KMS-11 (cell line): ENCODE data around the gene CCDC107.
"Not testable (repeated sequence)": the region's sequence is repeated elsewhere in the genome, so short reads cannot be mapped to it uniquely, and the experiment has no call there.

Experiments
- H2AFZ ChIP-seq: fragments of 200-600 bp; sonication (generic); 2 replicates; pipeline ENCODE4 v1.6.1; 2016; ENCODE audit warnings: antibody characterized with exemption, mixed run types, low read depth
- H3K27ac ChIP-seq: fragments of 200-600 bp; sonication (generic); 2 replicates; pipeline ENCODE4 v1.6.1; 2016; ENCODE audit warnings: mild to moderate bottlenecking, mixed run types
- H3K27me3 ChIP-seq: fragments of 200-600 bp; sonication (generic); 2 replicates; pipeline ENCODE4 v1.6.1; 2017; ENCODE audit warnings: mild to moderate bottlenecking, low read depth, mixed run types, moderate library complexity; ENCODE audit not compliant: insufficient read depth
- H3K36me3 ChIP-seq: fragments of 200-600 bp; sonication (generic); 2 replicates; pipeline ENCODE4 v1.6.1; 2017; ENCODE audit warnings: mild to moderate bottlenecking, mixed run types; ENCODE audit not compliant: insufficient read depth
- H3K4me1 ChIP-seq: fragments of 200-600 bp; sonication (generic); 2 replicates; pipeline ENCODE4 v1.6.1; 2016; ENCODE audit warnings: mild to moderate bottlenecking, low read depth, mixed run types; ENCODE audit not compliant: poor library complexity, severe bottlenecking
- H3K4me2 ChIP-seq: fragments of 200-600 bp; sonication (generic); 2 replicates; pipeline ENCODE4 v1.7.0; 2016; ENCODE audit warnings: mild to moderate bottlenecking, mixed run types
- H3K4me3 ChIP-seq: fragments of 200-600 bp; sonication (generic); IDR thresholded peaks from 2 replicates; pipeline ENCODE4 v1.6.1; 2017; ENCODE audit warnings: low read depth, low read length, mixed read lengths; ENCODE audit not compliant: insufficient read depth
- H3K79me2 ChIP-seq: fragments of 200-600 bp; sonication (generic); 2 replicates; pipeline ENCODE4 v1.6.1; 2016; ENCODE audit warnings: low read depth, mixed run types; ENCODE audit not compliant: insufficient read depth
- H3K9ac ChIP-seq: fragments of 200-600 bp; sonication (generic); 2 replicates; pipeline ENCODE4 v1.6.1; 2016; ENCODE audit warnings: mild to moderate bottlenecking, mixed run types
- H4K20me1 ChIP-seq: fragments of 200-600 bp; sonication (generic); 2 replicates; pipeline ENCODE4 v1.6.1; 2016; ENCODE audit warnings: mild to moderate bottlenecking, mixed run types; ENCODE audit not compliant: insufficient read depth
- CTCF ChIP-seq: fragments of 200-600 bp; sonication (generic); conservative IDR thresholded peaks from 2 replicates; pipeline ENCODE4 v1.6.1; 2017; ENCODE audit warnings: low read depth, mild to moderate bottlenecking, antibody characterized with exemption, low read length, moderate library complexity, mixed read lengths

Gene CCDC107

GRCh38 chr9:35658137-35658967 lies at the start of gene CCDC107:
Gene CCDC107, plus strand, starts transcription at chr9:35658292. Its CDS starts 88 bp downstream, at chr9:35658380.
- Histone ChIP-seq H3K36me3 (no peaks in the 10 kb centered on the region), H2AFZ (peak within 1 kb of the TSS; percentile 65), H3K4me3 (peak within 1 kb of the TSS; percentile 46), H3K4me2 (peak within 1 kb of the TSS; percentile 84), H3K27ac (peak within 1 kb of the TSS; percentile 81), H4K20me1 (no peaks in the 10 kb centered on the region), H3K27me3 (no peaks in the 10 kb centered on the region), H3K4me1 (peaks cover 18% of the 10 kb centered on the region), H3K9ac (peak within 1 kb of the TSS; percentile 75), H3K79me2 (no peaks in the 10 kb centered on the region; the same call in 1 of the 2 replicates)
- peak; percentile 64 for TF ChIP-seq CTCF

GRCh38 chr9:35609001-35609819 lies 48.9 kb upstream of the CCDC107 start:
- no peak for TF ChIP-seq CTCF
- no peaks in the 10 kb centered on the region for H3K79me2 ChIP-seq
- no peak overlapping the region for H3K4me3 ChIP-seq
- no peak overlapping the region for H3K27ac ChIP-seq
- H3K4me2 ChIP-seq, result no peak overlapping the region
- H3K27me3 ChIP-seq, result no peaks in the 10 kb centered on the region
- no peaks in the 10 kb centered on the region for H3K36me3 ChIP-seq
- H3K9ac ChIP-seq, result no peak overlapping the region
- H3K4me1 ChIP-seq, result peaks cover 8% of the 10 kb centered on the region
- no peaks in the 10 kb centered on the region for H4K20me1 ChIP-seq
- no peak overlapping the region for H2AFZ ChIP-seq

GRCh38 chr9:35609820-35610163 lies 48.3 kb upstream of the CCDC107 start:
- Histone ChIP-seq H2AFZ (no peak overlapping the region), H3K9ac (no peak overlapping the region), H3K27ac (no peak overlapping the region), H4K20me1 (no peaks in the 10 kb centered on the region), H3K4me2 (no peak overlapping the region), H3K4me3 (no peak overlapping the region), H3K27me3 (no peaks in the 10 kb centered on the region), H3K4me1 (peaks cover 8% of the 10 kb centered on the region), H3K79me2 (no peaks in the 10 kb centered on the region), H3K36me3 (no peaks in the 10 kb centered on the region)
- no peak for TF ChIP-seq CTCF

DNA sequence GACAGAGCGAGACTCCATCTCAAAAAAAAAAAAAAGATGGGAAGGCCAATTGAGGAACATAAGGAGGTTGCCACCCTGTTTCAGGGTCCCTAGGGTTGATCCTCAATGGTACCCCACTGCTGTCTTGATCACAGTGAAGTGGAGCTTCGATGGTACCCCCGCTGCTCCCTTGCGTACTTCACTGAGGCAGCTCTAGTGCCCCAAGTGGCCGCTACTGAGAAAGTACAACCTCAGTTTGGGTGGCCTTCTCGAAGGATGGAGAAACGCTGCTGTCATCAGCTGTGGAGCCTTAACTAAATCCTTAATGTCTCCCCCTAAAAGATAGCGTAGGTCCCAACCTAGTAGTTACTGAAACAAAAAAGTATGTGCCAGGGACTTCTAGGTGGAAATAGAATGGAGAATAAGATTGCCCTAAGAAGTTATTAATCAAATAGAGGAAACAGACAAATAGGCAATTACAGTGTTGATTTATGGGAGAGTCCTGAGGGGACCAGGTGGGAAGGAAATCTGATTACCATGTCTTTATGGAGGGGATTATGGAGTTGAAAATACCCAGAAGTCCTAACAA lies 46.8 kb upstream of the CCDC107 start:
- H3K9ac ChIP-seq, result no peak overlapping the region
- no peaks in the 10 kb centered on the region for H4K20me1 ChIP-seq
- TF ChIP-seq CTCF, result peak; percentile 45
- no peak overlapping the region for H2AFZ ChIP-seq
- no peak overlapping the region for H3K4me2 ChIP-seq
- no peak overlapping the region for H3K4me3 ChIP-seq
- H3K4me1 ChIP-seq, result peaks cover 12% of the 10 kb centered on the region
- H3K79me2 ChIP-seq, result no peaks in the 10 kb centered on the region
- no peak overlapping the region for H3K27ac ChIP-seq
- no peaks in the 10 kb centered on the region for H3K36me3 ChIP-seq
- H3K27me3 ChIP-seq, result no peaks in the 10 kb centered on the region

GRCh38 chr9:35612066-35612465 lies 46.0 kb upstream of the CCDC107 start:
- H3K79me2 ChIP-seq, H3K27me3 ChIP-seq, H3K27ac ChIP-seq, H2AFZ ChIP-seq, H4K20me1 ChIP-seq, H3K4me3 ChIP-seq, H3K9ac ChIP-seq, H3K36me3 ChIP-seq, H3K4me2 ChIP-seq: not testable (repeated sequence)
- peaks cover 13% of the 10 kb centered on the region for H3K4me1 ChIP-seq
